Chondrocyte (in vitro differentiated cells): ENCODE data around the gene TIMM13. TPM values are rescaled to one million over a fixed set of nuclear protein-coding genes. Genes with fewer than 3 reads are reported as not detected.

Source experiments
- DNase-seq: peaks from one replicate; pipeline ENCODE4 v3.0.0; 2021; ENCODE audit warnings: mixed read lengths, low spot score
- H3K27ac Mint-ChIP-seq: one replicate; pipeline ENCODE4 v1.8.0; 2021; ENCODE audit warnings: mild to moderate bottlenecking, moderate library complexity, mixed read lengths; ENCODE audit not compliant: unreplicated experiment
- H3K27me3 Mint-ChIP-seq: 2 replicates; pipeline ENCODE4 v1.8.0; 2021; ENCODE audit warnings: low read depth, mixed read lengths
- H3K36me3 Mint-ChIP-seq: 2 replicates; pipeline ENCODE4 v1.8.0; 2021; ENCODE audit warnings: low read depth, mixed read lengths
- H3K4me1 Mint-ChIP-seq: 2 replicates; pipeline ENCODE4 v1.8.0; 2021; ENCODE audit warnings: low read depth, mild to moderate bottlenecking, mixed read lengths
- H3K4me3 Mint-ChIP-seq: one replicate; pipeline ENCODE4 v1.8.0; 2021; ENCODE audit warnings: mild to moderate bottlenecking, moderate library complexity, mixed read lengths; ENCODE audit not compliant: unreplicated experiment
- H3K9me3 Mint-ChIP-seq: 2 replicates; pipeline ENCODE4 v1.8.0; 2021; ENCODE audit warnings: low read depth, mixed read lengths
- CTCF ChIP-seq: fragments of 200-600 bp; sonication (generic); IDR thresholded peaks from 2 replicates; pipeline ENCODE4 v1.5.0; 2021; ENCODE audit warnings: antibody characterized with exemption, mild to moderate bottlenecking, moderate library complexity
- microRNA-seq: library from miRNA; unstranded; fragments of <30 nt; microRNA quantifications from one replicate; pipeline ENCODE4 v1.2.0, GENCODE V29; 2020; ENCODE audit warnings: borderline number of aligned reads
- total RNA-seq: library from RNA; stranded (reverse); gene quantifications from 3 replicates; pipeline ENCODE4 v1.2.1, GENCODE V29; 2021

Gene TIMM13
- total RNA-seq, 1 donor from 2014 or later, result 74.6 TPM

GRCh38 chr19:2381148-2381820, 46.1 kb downstream of the TIMM13 start:
- Mint-ChIP-seq H3K27ac (no peak overlapping the region), H3K4me3 (peak overlapping the region; percentile 27), H3K9me3 (peaks cover 7% of the 10 kb centered on the region), H3K4me1 (peaks cover 19% of the 10 kb centered on the region), H3K27me3 (peaks cover 1% of the 10 kb centered on the region), H3K36me3 (peaks cover 5% of the 10 kb centered on the region)
- no peak for TF ChIP-seq CTCF
- DNase-seq, result no peak

- DNase-seq, result no peak
- H3K4me3 Mint-ChIP-seq, result no peak overlapping the region
- peaks cover 5% of the 10 kb centered on the region for H3K36me3 Mint-ChIP-seq
- no peak for TF ChIP-seq CTCF
- peaks cover 1% of the 10 kb centered on the region for H3K27me3 Mint-ChIP-seq
- H3K9me3 Mint-ChIP-seq, result peaks cover 7% of the 10 kb centered on the region
- H3K4me1 Mint-ChIP-seq, result peaks cover 19% of the 10 kb centered on the region
- no peak overlapping the region for H3K27ac Mint-ChIP-seq
These were observed 46.8 kb downstream of the TIMM13 start for GRCh38 chr19:2380567-2380966.

GRCh38 chr19:2376784-2377519, 50.4 kb downstream of the TIMM13 start:
- no peak overlapping the region for H3K4me3 Mint-ChIP-seq
- peaks cover 24% of the 10 kb centered on the region for H3K4me1 Mint-ChIP-seq
- peaks cover 7% of the 10 kb centered on the region for H3K9me3 Mint-ChIP-seq
- H3K27me3 Mint-ChIP-seq, result peaks cover 1% of the 10 kb centered on the region
- no peak overlapping the region for H3K27ac Mint-ChIP-seq
- peaks cover 5% of the 10 kb centered on the region for H3K36me3 Mint-ChIP-seq
- no peak for TF ChIP-seq CTCF
- no peak for DNase-seq

Small RNA genes lying within 50 kb of the gene (microRNA-seq; reads per million reads assigned to microRNA genes)
- gene MIR7108, result not detected

Other genes starting within 250 kb of the TIMM13 start
- gene PLEKHJ1, start 191.3 kb downstream of the TIMM13 start, total RNA-seq, result 36.6 to 45.4 TPM (median 42.4 TPM) in 3 replicates
- 71.2 to 81.5 TPM (median 74.9 TPM) in 3 replicates for gene SF3A2, start 190.8 kb downstream of the TIMM13 start, total RNA-seq
- gene AMH, start 178.3 kb downstream of the TIMM13 start, total RNA-seq, result 10.2 to 18.8 TPM (median 10.8 TPM) in 3 replicates
- gene JSRP1, start 171.2 kb downstream of the TIMM13 start, total RNA-seq, result 0.42 to 0.51 TPM in 2 of 3 replicates, not detected in the other
- gene PEAK3, start 145.4 kb downstream of the TIMM13 start, total RNA-seq, result 0.31 to 0.50 TPM (median 0.38 TPM) in 3 replicates
- 0.15 to 0.48 TPM in 2 of 3 replicates, not detected in the other for gene LINGO3, start 119.4 kb downstream of the TIMM13 start, total RNA-seq
- 73.9 to 88.1 TPM (median 76.2 TPM) in 3 replicates for gene LSM7, start 99.0 kb downstream of the TIMM13 start, total RNA-seq
- 48.9 to 67.0 TPM (median 51.4 TPM) in 3 replicates for gene SPPL2B, start 98.9 kb downstream of the TIMM13 start, total RNA-seq
- gene TMPRSS9, start 67.3 kb downstream of the TIMM13 start, total RNA-seq, result 0.15 to 0.26 TPM in 2 of 3 replicates, not detected in the other
- gene LMNB2, start 29.4 kb upstream of the TIMM13 start, total RNA-seq, result 35.5 to 56.0 TPM (median 36.6 TPM) in 3 replicates
- gene GADD45B, start 48.5 kb upstream of the TIMM13 start, total RNA-seq, result 177 to 258 TPM (median 181 TPM) in 3 replicates